ENCODE results near the gene MELK. TPM values are rescaled to one million over a fixed set of nuclear protein-coding genes. Genes with fewer than 3 reads are reported as not detected.
A peak's percentile ranks its signal among the peaks of the same experiment; 100 is the strongest.

MELK gene
- polyA plus RNA-seq, 3 donors: 0.08 TPM; not detected in 2

GRCh38 chr9:36671561-36671960, 98.9 kb downstream of the MELK start:
- Mint-ChIP-seq H3K4me3 (no peak overlapping the region), H3K36me3 (peaks cover 53 to 66% of the 10 kb centered on the region in 2 donors), H3K27me3 (ENCODE audit: low read depth in 3 of 3) (peaks cover 0 to 3% (median 0%) of the 10 kb centered on the region in 3 donors), H3K27ac (peak overlapping the region in 2 of 7 donors; percentile 15 to 38), H3K9me3 (peaks cover 0 to 1% (median 0%) of the 10 kb centered on the region in 7 donors), H3K4me1 (peaks cover 5% of the 10 kb centered on the region)
- no peak overlapping the region for H3K4me2 ChIP-seq (replicated peaks; ENCODE audit: extremely low read depth, low read length, poor library complexity, severe bottlenecking)
- H3K79me2 ChIP-seq (ENCODE audit: insufficient read depth, low read length): no peaks in the 10 kb centered on the region
- no peaks in the 10 kb centered on the region for H3K4me1 ChIP-seq (ENCODE audit: control insufficient read depth in 1 of 2, insufficient read depth in 2 of 2, low read length in 2 of 2)
- H2AFZ ChIP-seq (ENCODE audit: insufficient read depth, low read depth, low read length, poor library complexity, severe bottlenecking): no peak overlapping the region
- no peak for TF ChIP-seq CTCF (IDR thresholded peaks at IDR 0.05)
- intact Hi-C loops (cut with micrococcal nuclease): no loop called here
- no peak overlapping the region for H3K9ac ChIP-seq (ENCODE audit: insufficient read depth, low read length, poor library complexity, severe bottlenecking)
- peaks cover 35 to 82% of the 10 kb centered on the region in 2 donors for H3K36me3 ChIP-seq (replicated peaks in 1 of 2; ENCODE audit: control insufficient read depth in 1 of 2, insufficient read depth in 2 of 2, low read length in 2 of 2)
- no peak for DNase-seq
- no peak overlapping the region for H3K27ac ChIP-seq (ENCODE audit: low read depth in 1 of 2, low read length in 2 of 2)
- no peaks in the 10 kb centered on the region for H3K9me3 ChIP-seq (replicated peaks in 1 of 2; ENCODE audit: control insufficient read depth in 1 of 2, insufficient read depth in 1 of 2, low read length in 2 of 2)
- H3K4me3 ChIP-seq (replicated peaks in 1 of 3; ENCODE audit: low read depth in 2 of 3, low read length in 3 of 3): no peak overlapping the region
- H3K27me3 ChIP-seq (ENCODE audit: control insufficient read depth in 2 of 2, insufficient read depth in 2 of 2, low read length in 2 of 2): no peaks in the 10 kb centered on the region
- 98% methylated on average over 3 of the region's 3 CpGs for whole genome bisulfite sequencing (ENCODE audit: insufficient coverage)
- no peaks in the 10 kb centered on the region for H4K20me1 ChIP-seq (ENCODE audit: insufficient read depth, low read length)

GRCh38 chr9:36676091-36676490, 103.4 kb downstream of the MELK start:
- no peak for TF ChIP-seq CTCF (IDR thresholded peaks at IDR 0.05)
- Mint-ChIP-seq H3K4me3 (no peak overlapping the region), H3K9me3 (peaks cover 0 to 7% (median 3%) of the 10 kb centered on the region in 7 donors), H3K27ac (peak overlapping the region in 2 of 7 donors; percentile 55 to 58), H3K27me3 (ENCODE audit: low read depth in 3 of 3) (peaks cover 0 to 1% (median 0%) of the 10 kb centered on the region in 3 donors), H3K36me3 (peaks cover 51 to 66% of the 10 kb centered on the region in 2 donors), H3K4me1 (peaks cover 7% of the 10 kb centered on the region)
- no peaks in the 10 kb centered on the region for H3K79me2 ChIP-seq (ENCODE audit: insufficient read depth, low read length)
- H3K4me2 ChIP-seq (replicated peaks; ENCODE audit: extremely low read depth, low read length, poor library complexity, severe bottlenecking): no peak overlapping the region
- no peaks in the 10 kb centered on the region for H3K4me1 ChIP-seq (ENCODE audit: control insufficient read depth in 1 of 2, insufficient read depth in 2 of 2, low read length in 2 of 2)
- peaks cover 0 to under 1% of the 10 kb centered on the region in 2 donors for H3K9me3 ChIP-seq (replicated peaks in 1 of 2; ENCODE audit: control insufficient read depth in 1 of 2, insufficient read depth in 1 of 2, low read length in 2 of 2)
- H2AFZ ChIP-seq (ENCODE audit: insufficient read depth, low read depth, low read length, poor library complexity, severe bottlenecking): no peak overlapping the region
- H3K27ac ChIP-seq (ENCODE audit: low read depth in 1 of 2, low read length in 2 of 2): no peak overlapping the region
- no peaks in the 10 kb centered on the region for H4K20me1 ChIP-seq (ENCODE audit: insufficient read depth, low read length)
- H3K4me3 ChIP-seq (replicated peaks in 1 of 3; ENCODE audit: low read depth in 2 of 3, low read length in 3 of 3): no peak overlapping the region
- intact Hi-C loops (cut with micrococcal nuclease): no loop called here
- peaks cover 36 to 70% of the 10 kb centered on the region in 2 donors for H3K36me3 ChIP-seq (replicated peaks in 1 of 2; ENCODE audit: control insufficient read depth in 1 of 2, insufficient read depth in 2 of 2, low read length in 2 of 2)
- DNase-seq: no peak
- WGBS (ENCODE audit: insufficient coverage): no CpG with 5 or more reads among the region's 1 CpG
- H3K27me3 ChIP-seq (ENCODE audit: control insufficient read depth in 2 of 2, insufficient read depth in 2 of 2, low read length in 2 of 2): no peaks in the 10 kb centered on the region
- H3K9ac ChIP-seq (ENCODE audit: insufficient read depth, low read length, poor library complexity, severe bottlenecking): no peak overlapping the region
